HCT116 (cell line): ENCODE results near the gene RPS10. TPM values are rescaled to one million over a fixed set of nuclear protein-coding genes. Genes with fewer than 3 reads are reported as not detected.

ENCODE experiments used
- ATAC-seq: fragments of 200-7000 bp; cut with Tn5 transposase; 2 replicates; pipeline ENCODE4 v1.9.1; 2020; ENCODE audit warnings: mild to moderate bottlenecking, moderate library complexity
- BruUV-seq: library from RNA; stranded (reverse); fragments of 400-500 nt; replicated peaks from 2 replicates; lab custom pipeline; 2021; lab: Mats Ljungman, UMichigan
- CTCF ChIA-PET: fragments of 300-600 bp; sonication (Branson Sonifier 250); formaldehyde crosslinking; loops from one replicate; lab custom pipeline; 2021; ENCODE audit warnings: antibody characterized with exemption; lab: Charles Lee
- POLR2A ChIA-PET: fragments of 300-600, 350-600 bp; sonication (Branson Sonifier 250); formaldehyde crosslinking; loops from one replicate; lab custom pipeline; 2021; ENCODE audit warnings: antibody characterized with exemption; lab: Charles Lee
- RAD21 ChIA-PET, 2 experiments: fragments of 300-600 bp; sonication (Branson Sonifier 250); formaldehyde crosslinking; loops; one replicate each; lab custom pipeline; 2023; ENCODE audit warnings: low total read pairs in 2 of 2; ENCODE audit not compliant: uncharacterized antibody in 2 of 2, unreplicated experiment in 2 of 2, low non-redundant PET in 1 of 2; lab: Charles Lee
- DNase-seq: peaks from one replicate; pipeline ENCODE4 v3.0.0-alpha.2; 2010; ENCODE audit warnings: low read depth, low spot score
- H2AFZ ChIP-seq: fragments of 200-600 bp; shearing (Covaris generic), sonication (generic); 2 replicates; pipeline ENCODE4 v1.6.1; 2017; ENCODE audit warnings: low read depth, mixed run types, mixed read lengths, antibody characterized with exemption, low read length; ENCODE audit not compliant: poor library complexity, severe bottlenecking
- H3K27ac ChIP-seq: 2 replicates; pipeline ENCODE4 v1.5.1; 2012; ENCODE audit warnings: low read depth, low read length
- H3K27me3 ChIP-seq: fragments of 200-600 bp; sonication (generic); 2 replicates; pipeline ENCODE4 v1.6.1; 2016; ENCODE audit warnings: mixed run types, low read length, mixed read lengths; ENCODE audit not compliant: insufficient read depth
- H3K36me3 ChIP-seq, 2 experiments: fragments of 200-500 bp in 1 of 2; fragments of 200-600 bp in 1 of 2; sonication (Bioruptor generic) in 1 of 2; sonication (generic) in 1 of 2; 2 replicates each; pipeline versions ENCODE4 v1.5.1 to v1.6.1; 2014 to 2016; ENCODE audit warnings: low read length in 2 of 2, inconsistent platforms in 1 of 2, mixed read lengths in 1 of 2, mixed run types in 1 of 2; ENCODE audit not compliant: insufficient read depth in 2 of 2, control insufficient read depth in 1 of 2
- H3K4me1 ChIP-seq, 2 experiments: fragments of 200-600 bp in 1 of 2; sonication (generic) in 1 of 2; 2 replicates each; pipeline versions ENCODE4 v1.5.1 to v1.6.1; 2012 to 2017; ENCODE audit warnings: low read length in 2 of 2, inconsistent platforms in 1 of 2, mild to moderate bottlenecking in 1 of 2, mixed read lengths in 1 of 2, mixed run types in 1 of 2, moderate library complexity in 1 of 2; ENCODE audit not compliant: insufficient read depth in 2 of 2, control insufficient read depth in 1 of 2
- H3K4me2 ChIP-seq: fragments of 200-600 bp; sonication (generic); 2 replicates; pipeline ENCODE4 v1.6.1; 2017; ENCODE audit warnings: mixed run types, low read length, mixed read lengths
- H3K4me3 ChIP-seq, 2 experiments: fragments of 200-600 bp in 1 of 2; sonication (generic) in 1 of 2; replicated peaks in 1 of 2; 2 replicates each; pipeline ENCODE4 v1.5.1; 2011 to 2016; ENCODE audit warnings: low read length in 2 of 2, control low read depth in 1 of 2, low read depth in 1 of 2, mild to moderate bottlenecking in 1 of 2, mixed read lengths in 1 of 2, mixed run types in 1 of 2
- H3K79me2 ChIP-seq: fragments of 200-600 bp; sonication (generic); 2 replicates; pipeline ENCODE4 v1.6.1; 2017; ENCODE audit warnings: mild to moderate bottlenecking, mixed run types, low read length, moderate library complexity, mixed read lengths; ENCODE audit not compliant: insufficient read depth
- H3K9ac ChIP-seq: fragments of 200-600 bp; sonication (generic); 2 replicates; pipeline ENCODE4 v1.6.1; 2016; ENCODE audit warnings: low read length, mixed read lengths
- H3K9me2 ChIP-seq: fragments of 200-600 bp; sonication (generic), shearing (Covaris generic); 2 replicates; pipeline ENCODE4 v1.6.1; 2017; ENCODE audit warnings: mixed run types, mild to moderate bottlenecking, moderate library complexity; ENCODE audit not compliant: insufficient read depth
- H3K9me3 ChIP-seq, 2 experiments: fragments of 200-500 bp in 1 of 2; fragments of 200-600 bp in 1 of 2; sonication (Bioruptor generic) in 1 of 2; sonication (generic) in 1 of 2; 2 replicates each; pipeline ENCODE4 v1.6.1; 2014 to 2017; ENCODE audit warnings: low read length in 2 of 2, mixed read lengths in 2 of 2, inconsistent platforms in 1 of 2, low read depth in 1 of 2, mild to moderate bottlenecking in 1 of 2, mixed run types in 1 of 2, moderate library complexity in 1 of 2; ENCODE audit not compliant: control insufficient read depth in 1 of 2, insufficient read depth in 1 of 2
- H4K20me1 ChIP-seq: fragments of 200-600 bp; sonication (generic), shearing (Covaris generic); 2 replicates; pipeline ENCODE4 v1.6.1; 2017; ENCODE audit warnings: mixed run types, mild to moderate bottlenecking, moderate library complexity; ENCODE audit not compliant: insufficient read depth
- FOSL1 ChIP-seq: IDR thresholded peaks from 2 replicates; pipeline ENCODE4 v1.6.1; 2012; ENCODE audit warnings: low read depth
- POLR2A ChIP-seq: IDR thresholded peaks from 2 replicates; pipeline ENCODE4 v1.7.0; 2011; ENCODE audit warnings: borderline replicate concordance; ENCODE audit not compliant: insufficient read depth, insufficient read length; ENCODE audit errors: extremely low read depth
- RAD21 ChIP-seq: IDR thresholded peaks from 2 replicates; pipeline ENCODE4 v1.6.1; 2012; ENCODE audit warnings: low read depth, mild to moderate bottlenecking
- SP1 ChIP-seq: IDR thresholded peaks from 2 replicates; pipeline ENCODE4 v1.6.1; 2012; ENCODE audit warnings: low read depth
- TCF7L2 ChIP-seq: IDR thresholded peaks from 2 replicates; pipeline ENCODE4 v1.7.0; 2011; ENCODE audit warnings: borderline replicate concordance, inconsistent platforms; ENCODE audit not compliant: insufficient read depth, insufficient read length; ENCODE audit errors: extremely low read depth
- YY1 ChIP-seq: IDR thresholded peaks from 2 replicates; pipeline ENCODE4 v1.6.1; 2011; ENCODE audit warnings: low read length, low read depth, moderate library complexity, mild to moderate bottlenecking; ENCODE audit not compliant: insufficient replicate concordance; ENCODE audit errors: extremely low read depth
- intact Hi-C: fragments of 100-400 bp; cut with micrococcal nuclease; formaldehyde crosslinking; loops from 2 replicates; pipeline ENCODE4 v1.10.0; 2022
- total RNA-seq: library from RNA; stranded (reverse); gene quantifications from one replicate; pipeline ENCODE4 v1.2.1, GENCODE V29; 2021; ENCODE audit not compliant: unreplicated experiment

Gene RPS10
- total RNA-seq, 1 experiment from 2014 or later: 1,863 TPM

DNA sequence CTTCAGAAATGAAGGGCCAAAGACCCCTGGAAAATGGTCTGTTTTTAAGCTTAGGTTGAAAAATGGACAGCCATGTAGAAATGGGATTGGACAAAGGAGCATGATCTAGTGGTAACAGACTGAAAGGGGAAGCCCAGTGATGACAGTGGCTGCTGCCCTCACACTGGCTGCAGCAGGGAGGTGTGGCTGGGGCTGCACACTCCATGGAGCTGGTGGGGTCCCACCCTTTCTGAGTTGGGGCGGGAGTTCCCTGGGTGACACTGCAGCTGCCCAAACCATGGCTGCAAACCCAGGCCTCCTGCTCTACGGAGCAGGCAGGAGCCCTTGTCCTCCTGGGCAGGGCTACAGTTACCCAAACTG lies 31.5 kb upstream of the RPS10 start (continued):
- TF ChIP-seq YY1: no peak
- TF ChIP-seq TCF7L2: no peak
- TF ChIP-seq SP1: no peak

DNA sequence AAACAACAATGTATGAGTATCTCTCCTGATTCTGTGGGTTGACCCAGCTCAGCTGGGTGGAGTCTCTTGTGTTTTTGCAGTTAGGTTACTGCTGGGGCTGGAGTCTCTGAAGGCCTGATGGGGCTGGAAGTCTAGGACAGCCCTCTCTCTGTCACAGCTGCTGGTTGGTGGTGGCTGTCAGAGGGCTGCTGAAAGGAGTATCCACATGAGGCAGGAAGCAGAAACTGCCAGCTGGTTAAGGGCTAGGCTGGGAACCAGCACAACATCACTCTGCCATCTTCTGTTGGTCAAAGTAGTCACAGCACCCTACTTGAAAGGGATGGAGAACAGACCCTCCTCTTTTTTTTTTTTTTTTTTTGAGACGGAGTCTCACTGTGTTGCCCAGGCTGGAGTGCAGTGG lies 30.0 kb upstream of the RPS10 start:
- TF ChIP-seq RAD21: 0 out of 2 replicates have a peak, but pooled peaks have one; percentile 12
- no peak for TF ChIP-seq FOSL1
- Histone ChIP-seq H3K27ac (no peak overlapping the region), H3K4me1 (peaks cover 0 to 16% of the 10 kb centered on the region in 2 experiments; a peak in 1 of 4 replicates), H3K4me2 (no peak overlapping the region), H3K4me3 (no peak overlapping the region), H3K9me3 (no peaks in the 10 kb centered on the region), H2AFZ (no peak overlapping the region), H3K79me2 (no peaks in the 10 kb centered on the region), H4K20me1 (no peaks in the 10 kb centered on the region), H3K36me3 (no peaks in the 10 kb centered on the region), H3K27me3 (no peaks in the 10 kb centered on the region), H3K9me2 (no peaks in the 10 kb centered on the region), H3K9ac (no peak overlapping the region)
- ChIA-PET RAD21 (no interaction called here), CTCF (no interaction called here), POLR2A (no interaction called here)
- intact Hi-C loops: no loop called here
- DNase-seq (no peak), ATAC-seq (no peak)
- BruUV-seq: no TSS peak

DNA sequence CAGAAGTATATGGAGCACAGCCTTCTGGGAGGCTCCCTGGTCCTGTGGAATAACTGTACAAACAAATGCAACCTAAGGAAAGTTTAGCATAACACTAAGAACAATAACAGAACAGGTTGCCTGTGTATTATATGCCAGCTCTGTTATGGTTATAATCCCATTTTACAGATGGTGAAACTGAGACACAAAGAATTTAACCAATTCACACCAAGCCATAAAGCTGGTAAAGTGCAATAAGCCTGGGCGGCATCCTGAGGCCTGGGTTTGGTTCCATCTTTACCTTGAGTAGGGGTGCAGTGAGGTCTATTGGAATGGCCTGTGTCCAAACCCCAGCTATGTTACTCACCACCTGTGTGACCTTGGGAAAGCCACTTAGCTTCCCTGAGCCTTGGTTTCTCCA lies 25.3 kb upstream of the RPS10 start:
- no TSS peak for BruUV-seq
- Histone ChIP-seq H3K9me3 (no peaks in the 10 kb centered on the region), H3K27me3 (no peaks in the 10 kb centered on the region), H3K27ac (no peak overlapping the region), H3K9me2 (no peaks in the 10 kb centered on the region), H3K9ac (no peak overlapping the region), H3K4me3 (no peak overlapping the region), H3K4me2 (no peak overlapping the region)
- ATAC-seq (no peak), DNase-seq (no peak)
- POLR2A ChIA-PET: no interaction called here
- RAD21 ChIA-PET: no interaction called here
- TF ChIP-seq POLR2A: no peak
- TF ChIP-seq, all 23 proteins: peak for 0
- no peaks in the 10 kb centered on the region for H3K36me3 ChIP-seq
- intact Hi-C loops: no loop called here
- CTCF ChIA-PET: no interaction called here
- no peaks in the 10 kb centered on the region for H4K20me1 ChIP-seq
- no peak overlapping the region for H2AFZ ChIP-seq
- no peaks in the 10 kb centered on the region for H3K79me2 ChIP-seq
- H3K4me1 ChIP-seq: peaks cover 8 to 9% of the 10 kb centered on the region in 2 experiments; a peak in 2 of 4 replicates
